Liver (tissue), 9 donors: Measurements from ENCODE around the gene AKR1A1. TPM values are rescaled to one million over a fixed set of nuclear protein-coding genes. Genes with fewer than 3 reads are reported as not detected.

Source experiments
- DNase-seq: peaks from one replicate; pipeline ENCODE4 v3.0.0-alpha.2; 2017; ENCODE audit warnings: low spot score
- H3K27ac ChIP-seq, 2 donors: one replicate each; pipeline ENCODE4 v1.7.0; 2013; ENCODE audit warnings: inconsistent platforms in 2 of 2, low read length in 2 of 2, control low read depth in 1 of 2, low read depth in 1 of 2, mild to moderate bottlenecking in 1 of 2
- H3K27me3 ChIP-seq, 4 donors: one replicate each; pipeline versions ENCODE4 v1.6.1 to v1.7.0; 2013; ENCODE audit warnings: low read length in 3 of 4, inconsistent platforms in 1 of 4, mild to moderate bottlenecking in 1 of 4, moderate library complexity in 1 of 4; ENCODE audit not compliant: control insufficient read depth in 4 of 4, insufficient read depth in 4 of 4
- H3K36me3 ChIP-seq, 4 donors: one replicate each; pipeline versions ENCODE4 v1.6.1 to v1.7.0; 2013; ENCODE audit warnings: low read length in 3 of 4, mild to moderate bottlenecking in 3 of 4, low read depth in 1 of 4, moderate library complexity in 1 of 4; ENCODE audit not compliant: control insufficient read depth in 4 of 4, insufficient read depth in 3 of 4
- H3K4me1 ChIP-seq, 4 donors: one replicate each; pipeline versions ENCODE4 v1.6.1 to v1.7.0; 2013; ENCODE audit warnings: low read length in 3 of 4, mild to moderate bottlenecking in 3 of 4, moderate library complexity in 1 of 4; ENCODE audit not compliant: control insufficient read depth in 4 of 4, insufficient read depth in 4 of 4
- H3K4me3 ChIP-seq, 3 donors: one replicate each; pipeline versions ENCODE4 v1.6.1 to v1.7.0; 2013; ENCODE audit warnings: low read length in 3 of 3, control low read depth in 1 of 3, low read depth in 1 of 3, mild to moderate bottlenecking in 1 of 3
- H3K9ac ChIP-seq, 2 donors: one replicate each; pipeline ENCODE4 v1.7.0; 2013; ENCODE audit warnings: low read length in 2 of 2, mild to moderate bottlenecking in 2 of 2, moderate library complexity in 2 of 2, control low read depth in 1 of 2, low read depth in 1 of 2
- H3K9me3 ChIP-seq, 4 donors: one replicate each; pipeline versions ENCODE4 v1.6.1 to v1.7.0; 2013; ENCODE audit warnings: low read length in 3 of 4; ENCODE audit not compliant: control insufficient read depth in 4 of 4
- ATF3 ChIP-seq: IDR thresholded peaks from 2 replicates; pipeline ENCODE4 v1.6.1; 2016; ENCODE audit warnings: antibody characterized with exemption
- EGR1 ChIP-seq, 2 donors: IDR thresholded peaks; 2 replicates each; pipeline ENCODE4 v1.6.1; 2016 to 2018; ENCODE audit warnings: antibody characterized with exemption in 2 of 2, low read depth in 2 of 2
- FOXA1 ChIP-seq: IDR thresholded peaks from 2 replicates; pipeline ENCODE4 v1.6.1; 2016; ENCODE audit warnings: antibody characterized with exemption
- FOXA2 ChIP-seq: IDR thresholded peaks from 2 replicates; pipeline ENCODE4 v1.6.1; 2016; ENCODE audit warnings: antibody characterized with exemption
- HNF4G ChIP-seq: IDR thresholded peaks from 2 replicates; pipeline ENCODE4 v1.6.1; 2016; ENCODE audit warnings: antibody characterized with exemption
- JUND ChIP-seq, 2 donors: IDR thresholded peaks; 2 replicates each; pipeline ENCODE4 v1.6.1; 2016; ENCODE audit warnings: antibody characterized with exemption in 2 of 2
- MAX ChIP-seq: IDR thresholded peaks from 2 replicates; pipeline ENCODE4 v1.6.1; 2016; ENCODE audit warnings: antibody characterized with exemption
- NR2F2 ChIP-seq: IDR thresholded peaks from 2 replicates; pipeline ENCODE4 v1.6.1; 2016; ENCODE audit warnings: antibody characterized with exemption
- RAD21 ChIP-seq, 2 donors: IDR thresholded peaks; 2 replicates each; pipeline ENCODE4 v1.6.1; 2016; ENCODE audit warnings: antibody characterized with exemption in 2 of 2, mild to moderate bottlenecking in 2 of 2
- REST ChIP-seq: IDR thresholded peaks from 2 replicates; pipeline ENCODE4 v1.6.1; 2016; ENCODE audit warnings: antibody characterized with exemption, mild to moderate bottlenecking
- SP1 ChIP-seq: IDR thresholded peaks from 2 replicates; pipeline ENCODE4 v1.6.1; 2018; ENCODE audit warnings: antibody characterized with exemption, mild to moderate bottlenecking
- YY1 ChIP-seq: IDR thresholded peaks from 2 replicates; pipeline ENCODE4 v1.6.1; 2016; ENCODE audit warnings: antibody characterized with exemption, mild to moderate bottlenecking
- ZBTB33 ChIP-seq: IDR thresholded peaks from 2 replicates; pipeline ENCODE4 v1.6.1; 2016; ENCODE audit warnings: antibody characterized with exemption
- WGBS: extraction: QIAGEN DNeasy Blood & Tissue Kit; methylation state at CpG from one replicate; pipeline ENCODE4 v1.1.7; 2013; 5-methylcytosine and 5-hydroxymethylcytosine counted together
- polyA plus RNA-seq, 2 donors: library from polyadenylated mRNA; stranded (reverse) in 1 of 2; unstranded in 1 of 2; fragments of 200-250 nt in 1 of 2; fragments of >200 nt in 1 of 2; fragmentation: Nextera tagmentation in 1 of 2; extraction: Ambion mirVana in 1 of 2; gene quantifications; one replicate each; pipeline versions ENCODE4 v1.2.1 to v1.2.3, GENCODE V29; 2013 to 2015
- total RNA-seq, 2 donors: library from RNA; depleted of rRNA; stranded (reverse); fragments of >200 nt; gene quantifications; one replicate each; pipeline ENCODE4 v1.2.3, GENCODE V29; 2014
- donor health status: healthy.
- donor health status: healthy.
- donor health status: healthy.
- donor health status: healthy.
- donor health status: healthy.

The AKR1A1 gene
- total and polyA plus RNA-seq, 4 donors, result 86.3 to 253 (median 218) TPM

DNA sequence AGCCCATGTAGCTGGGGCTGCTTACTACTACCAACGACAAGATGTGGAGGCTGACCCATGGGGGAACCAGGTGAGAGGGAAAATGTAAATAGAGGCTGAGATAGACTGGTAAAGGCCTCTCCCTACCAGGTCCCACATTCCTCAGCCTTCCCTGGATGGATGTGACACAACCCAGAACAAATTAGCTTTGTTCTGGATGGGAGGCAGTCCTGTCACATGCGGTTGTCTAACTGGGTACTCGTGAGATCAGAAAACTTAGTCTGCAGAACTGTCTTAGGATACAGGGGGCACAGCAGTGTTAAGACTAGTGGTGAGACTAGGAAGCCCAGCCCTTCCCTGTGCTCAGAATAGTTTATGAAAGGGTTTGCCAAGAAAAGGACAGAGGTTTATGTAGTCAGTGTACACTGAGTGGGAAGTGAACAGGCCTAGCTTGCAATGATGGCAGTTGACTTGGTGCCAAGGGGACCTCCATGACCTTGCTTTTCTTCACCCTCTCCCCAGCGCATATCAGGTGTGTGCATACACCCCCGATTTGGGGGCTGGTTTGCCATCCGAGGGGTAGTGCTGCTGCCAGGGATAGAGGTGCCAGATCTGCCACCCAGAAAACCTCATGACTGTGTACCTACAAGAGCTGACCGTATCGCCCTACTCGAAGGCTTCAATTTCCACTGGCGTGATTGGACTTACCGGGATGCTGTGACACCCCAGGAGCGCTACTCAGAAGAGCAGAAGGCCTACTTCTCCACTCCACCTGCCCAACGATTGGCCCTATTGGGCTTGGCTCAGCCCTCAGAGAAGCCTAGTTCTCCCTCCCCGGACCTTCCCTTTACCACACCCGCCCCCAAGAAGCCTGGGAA is 42.1 kb upstream of the AKR1A1 start (continued):
- no peak for TF ChIP-seq MAX
- TF ChIP-seq EGR1 (IDR thresholded peaks at IDR 0.05; ENCODE audit: low read depth in 2 of 2), result no peak
- TF ChIP-seq NR2F2, result no peak
- no peak for TF ChIP-seq FOXA2
- no peak for TF ChIP-seq HNF4G
- no peak for TF ChIP-seq RAD21 (IDR thresholded peaks at IDR 0.05)

DNA sequence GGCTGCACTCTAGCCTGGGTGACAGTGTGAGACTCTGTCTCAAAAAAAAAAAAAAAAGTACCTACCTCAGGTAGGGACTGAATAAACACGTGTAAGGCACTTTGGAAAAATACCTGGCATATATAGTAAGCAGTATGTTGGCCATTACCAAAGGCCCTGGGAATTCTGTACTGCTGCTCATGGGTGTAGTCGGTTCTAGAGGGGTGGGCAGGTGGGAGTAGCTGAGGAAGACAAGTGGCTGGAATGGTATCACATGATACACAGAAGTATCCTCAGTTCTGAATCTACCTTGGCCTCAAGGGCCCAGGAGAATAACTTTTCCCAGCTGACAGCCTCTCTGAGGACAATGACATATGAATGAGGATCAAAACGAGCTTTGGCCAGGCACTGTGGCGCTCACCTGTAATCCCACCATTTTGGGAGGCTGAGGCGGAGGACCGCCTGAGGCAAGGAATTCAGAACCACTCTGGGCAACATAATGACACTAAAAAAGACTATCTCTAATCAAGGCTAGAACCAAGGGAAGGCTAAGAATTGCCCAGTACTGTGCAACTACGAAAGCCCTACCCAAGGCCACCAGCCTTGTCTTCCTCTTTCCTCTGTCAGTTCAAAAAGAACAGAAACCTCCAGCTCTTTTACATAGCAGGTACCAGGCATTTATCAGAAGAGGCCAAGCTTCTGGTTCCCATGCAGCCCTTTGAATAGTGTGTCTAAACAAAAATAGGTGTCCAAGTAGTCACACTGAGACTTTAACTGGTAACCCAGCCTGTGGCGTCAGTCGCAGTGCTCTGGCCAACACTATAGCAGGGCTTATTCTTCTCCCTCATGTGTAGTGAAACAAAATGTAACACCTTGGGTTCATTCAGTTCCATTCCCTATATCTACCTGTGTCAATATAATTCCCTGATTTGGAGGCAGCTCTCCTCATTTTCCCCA is 40.3 kb upstream of the AKR1A1 start:
- 73% methylated on average over 9 of the region's 9 CpGs for WGBS
- Histone ChIP-seq H3K27me3 (no peaks in the 10 kb centered on the region), H3K9me3 (no peaks in the 10 kb centered on the region), H3K4me1 (peaks cover 0 to 27% (median 17%) of the 10 kb centered on the region in 4 donors), H3K36me3 (peaks cover 13 to 55% (median 49%) of the 10 kb centered on the region in 4 donors), H3K27ac (no peak overlapping the region), H3K4me3 (no peak overlapping the region), H3K9ac (no peak overlapping the region)
- TF ChIP-seq MAX (no peak), ZBTB33 (no peak), FOXA1 (no peak), SP1 (no peak), JUND (IDR thresholded peaks at IDR 0.05) (no peak), RAD21 (IDR thresholded peaks at IDR 0.05) (no peak), YY1 (no peak), REST (no peak), ATF3 (no peak)
- no peak for DNase-seq
